Loucy (cell line): ENCODE measurements around the gene AHDC1.

Source experiments
- EZH2phosphoT487 ChIP-seq: fragments of 200-600 bp; IDR thresholded peaks from 2 replicates; pipeline ENCODE4 v1.6.1; 2018; ENCODE audit warnings: antibody characterized with exemption, mild to moderate bottlenecking, moderate library complexity, borderline replicate concordance
- TF ChIP-seq, protein P1 (sequence below): fragments of 200-600 bp; sonication (generic); conservative IDR thresholded peaks from 2 replicates; pipeline ENCODE4 v1.5.1; 2014; ENCODE audit warnings: mild to moderate bottlenecking, antibody characterized with exemption, low read length

- TF ChIP-seq, protein P1, sequence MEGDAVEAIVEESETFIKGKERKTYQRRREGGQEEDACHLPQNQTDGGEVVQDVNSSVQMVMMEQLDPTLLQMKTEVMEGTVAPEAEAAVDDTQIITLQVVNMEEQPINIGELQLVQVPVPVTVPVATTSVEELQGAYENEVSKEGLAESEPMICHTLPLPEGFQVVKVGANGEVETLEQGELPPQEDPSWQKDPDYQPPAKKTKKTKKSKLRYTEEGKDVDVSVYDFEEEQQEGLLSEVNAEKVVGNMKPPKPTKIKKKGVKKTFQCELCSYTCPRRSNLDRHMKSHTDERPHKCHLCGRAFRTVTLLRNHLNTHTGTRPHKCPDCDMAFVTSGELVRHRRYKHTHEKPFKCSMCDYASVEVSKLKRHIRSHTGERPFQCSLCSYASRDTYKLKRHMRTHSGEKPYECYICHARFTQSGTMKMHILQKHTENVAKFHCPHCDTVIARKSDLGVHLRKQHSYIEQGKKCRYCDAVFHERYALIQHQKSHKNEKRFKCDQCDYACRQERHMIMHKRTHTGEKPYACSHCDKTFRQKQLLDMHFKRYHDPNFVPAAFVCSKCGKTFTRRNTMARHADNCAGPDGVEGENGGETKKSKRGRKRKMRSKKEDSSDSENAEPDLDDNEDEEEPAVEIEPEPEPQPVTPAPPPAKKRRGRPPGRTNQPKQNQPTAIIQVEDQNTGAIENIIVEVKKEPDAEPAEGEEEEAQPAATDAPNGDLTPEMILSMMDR, result no peak
- no peak for TF ChIP-seq EZH2phosphoT487
These were observed 14.0 kb downstream of the AHDC1 start for GRCh38 chr1:27589841-27590426.
